DMS53 treated with DMSO at 0.1 percent for 48 hours (cell line): ENCODE results near the gene CYB5A.

Experiments used
- DNase-seq: peaks from one replicate; lab custom pipeline; 2025; ENCODE audit not compliant: unreplicated experiment; lab: John Stamatoyannopoulos, UW

CYB5A gene

GRCh38 chr18:74249181-74249968 lies 42.4 kb downstream of the CYB5A start:
- DNase-seq, result no peak

DNA sequence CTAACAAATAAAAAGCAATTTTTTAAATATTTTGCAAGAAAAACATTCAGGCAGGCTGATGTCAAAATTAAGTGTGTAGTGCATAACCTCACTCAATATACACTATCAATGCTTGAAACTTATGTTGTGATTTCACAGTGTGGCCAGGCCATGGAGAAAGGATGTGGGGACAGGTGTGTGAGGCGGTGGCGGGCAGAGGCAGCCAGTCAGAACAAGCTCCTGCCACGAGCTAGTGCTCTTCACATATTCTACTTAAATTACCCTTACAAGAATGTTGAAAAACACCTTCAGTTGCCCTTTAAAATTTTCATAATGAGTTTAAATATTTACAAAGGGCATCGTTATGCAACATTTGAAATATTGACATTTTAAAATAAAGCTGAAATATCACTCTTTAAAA lies 43.2 kb downstream of the CYB5A start:
- no peak for DNase-seq

DNA sequence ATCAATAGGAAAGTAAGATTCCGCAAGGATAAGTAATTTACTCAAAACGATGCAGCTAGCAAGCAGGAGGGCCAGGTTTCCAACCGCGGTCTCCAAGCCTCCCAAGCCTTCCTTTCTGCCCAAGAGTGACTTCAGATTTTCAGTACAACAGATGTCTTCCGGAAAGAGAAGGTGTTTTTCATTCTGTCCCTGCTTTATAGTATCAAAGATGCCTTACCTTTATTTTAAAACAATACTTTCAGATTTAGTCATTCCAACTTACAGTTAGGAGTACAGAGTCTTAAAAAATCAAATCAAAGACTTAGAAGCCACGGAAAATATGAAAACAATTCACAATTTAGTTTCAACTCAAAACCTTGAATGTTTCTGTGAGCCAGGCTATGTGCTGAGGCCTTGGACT lies 43.6 kb downstream of the CYB5A start:
- DNase-seq, result no peak

- DNase-seq, result no peak
Observed at GRCh38 chr18:74244554-74244953, 47.2 kb downstream of the CYB5A start.

DNA sequence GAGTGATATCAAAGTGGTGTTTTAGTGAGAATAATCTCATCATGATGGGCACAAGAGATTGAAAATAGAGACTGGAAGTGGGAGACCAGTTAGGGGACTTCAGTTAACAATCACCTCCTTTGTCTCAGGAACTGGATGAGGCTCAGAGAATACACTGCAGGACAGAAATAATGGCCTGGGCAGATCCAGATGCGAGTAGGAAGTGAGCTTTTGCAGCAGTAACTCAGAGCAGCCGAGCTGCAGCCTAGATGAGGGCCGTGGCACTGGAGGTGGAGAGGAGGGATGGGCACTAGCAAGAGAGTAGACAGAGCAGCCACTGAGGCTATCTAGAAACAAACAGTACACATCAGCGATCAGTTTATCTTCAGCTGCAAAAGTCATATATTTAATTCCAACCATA lies 48.6 kb downstream of the CYB5A start:
- no peak for DNase-seq

- no peak for DNase-seq
Observed at GRCh38 chr18:74242438-74243096, 49.2 kb downstream of the CYB5A start.

- no peak for DNase-seq
Observed at GRCh38 chr18:74241970-74242369, 49.8 kb downstream of the CYB5A start.

- no peak for DNase-seq
Observed at GRCh38 chr18:74241426-74241825, 50.3 kb downstream of the CYB5A start.

GRCh38 chr18:74239567-74239966 lies 52.2 kb downstream of the CYB5A start:
- DNase-seq, result no peak

GRCh38 chr18:74234326-74235171 lies 57.2 kb downstream of the CYB5A start:
- no peak for DNase-seq

DNA sequence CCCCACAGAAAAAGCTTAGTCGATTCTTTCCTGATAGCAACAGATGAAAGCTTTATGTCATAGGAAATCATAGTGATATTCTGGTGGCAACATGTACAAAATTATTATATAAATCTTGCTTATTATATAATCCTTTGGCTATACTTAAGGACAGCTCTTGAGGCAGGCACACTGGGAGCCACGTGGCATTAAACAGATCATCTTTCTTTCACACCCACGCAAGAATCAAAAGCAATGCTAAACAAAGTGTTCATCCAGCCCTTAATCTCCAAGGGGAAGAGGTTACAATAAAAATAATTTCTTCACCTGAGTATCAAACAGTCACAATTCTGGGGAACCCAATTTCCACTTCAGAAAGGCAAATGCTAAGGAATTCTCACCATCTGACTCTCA lies 57.8 kb downstream of the CYB5A start:
- DNase-seq, result no peak

DNA sequence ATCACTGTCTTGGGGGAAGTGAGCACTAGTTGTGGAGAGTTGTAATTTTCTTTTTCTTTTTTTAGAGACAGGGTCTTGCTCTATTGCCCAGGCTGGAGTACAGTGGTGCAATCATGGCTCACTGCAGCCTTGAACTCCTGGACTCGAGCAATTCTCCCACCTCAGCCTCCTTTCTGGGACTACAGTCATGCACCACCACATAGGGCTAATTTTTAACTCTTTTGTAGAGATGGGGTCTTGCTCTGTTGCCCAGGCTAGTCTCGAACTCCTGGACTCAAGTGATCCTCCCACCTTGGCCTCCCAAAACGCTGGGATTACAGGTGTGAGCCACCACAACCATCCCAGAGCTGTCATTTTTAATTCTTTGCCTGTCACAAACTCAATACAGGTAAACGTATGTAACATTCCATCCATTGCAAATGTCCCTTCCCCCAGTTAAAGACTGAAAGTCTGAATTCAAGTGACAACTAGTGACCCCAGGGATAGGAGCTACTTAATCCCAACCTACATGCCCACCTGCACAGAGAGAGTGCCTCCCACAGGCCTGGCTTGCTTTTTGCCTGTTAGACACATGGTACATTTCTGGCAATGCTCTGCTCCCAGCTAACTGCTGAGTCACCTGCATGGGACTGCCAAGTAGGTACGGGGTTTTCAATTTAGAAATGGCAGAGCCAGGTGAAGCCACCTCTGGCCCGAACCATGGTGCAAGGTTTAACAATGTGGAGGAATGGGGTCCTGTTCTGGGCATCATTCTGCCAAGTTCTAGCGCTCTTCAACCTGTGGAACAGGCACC lies 60.6 kb downstream of the CYB5A start:
- no peak for DNase-seq

DNA sequence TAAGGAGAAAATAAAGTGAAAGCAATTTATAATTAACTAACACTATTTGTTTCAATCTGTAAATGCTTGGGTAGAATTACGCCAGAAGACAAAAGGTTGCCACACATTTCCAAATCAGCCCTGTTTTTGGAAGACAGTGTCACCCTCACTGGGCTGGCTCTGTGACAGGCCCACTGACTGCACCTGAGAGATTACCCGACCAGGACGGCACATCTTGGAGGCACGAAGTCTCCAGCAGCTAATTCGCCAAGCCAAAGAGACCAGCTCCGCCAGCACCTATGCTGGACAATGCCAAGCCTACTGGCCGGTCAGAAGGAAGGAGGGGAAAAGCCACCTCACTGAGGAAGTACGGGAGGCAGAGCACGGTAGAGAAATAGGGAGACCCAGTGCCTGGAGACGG lies 61.9 kb downstream of the CYB5A start:
- DNase-seq, result no peak

DNA sequence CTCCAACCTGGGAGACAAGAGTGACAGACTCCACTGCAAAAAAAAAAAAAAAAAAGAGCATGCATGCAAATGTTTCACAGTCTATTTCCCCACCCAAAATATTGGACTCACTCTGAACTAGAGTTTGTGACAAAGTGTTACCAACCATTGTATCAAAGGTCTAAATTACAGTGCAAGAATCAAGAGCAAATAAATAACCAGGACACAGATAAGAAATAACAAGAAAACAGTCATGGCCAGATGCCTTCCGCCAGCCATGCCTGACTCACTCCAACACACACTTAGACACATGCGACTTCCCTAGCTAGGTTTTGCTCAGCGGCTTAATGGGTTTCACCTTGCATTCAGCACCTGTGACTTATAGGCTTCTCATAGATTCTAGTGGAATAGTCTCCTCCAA lies 62.8 kb downstream of the CYB5A start:
- no peak for DNase-seq

GRCh38 chr18:74228312-74228711 lies 63.5 kb downstream of the CYB5A start:
- DNase-seq, result no peak

DNA sequence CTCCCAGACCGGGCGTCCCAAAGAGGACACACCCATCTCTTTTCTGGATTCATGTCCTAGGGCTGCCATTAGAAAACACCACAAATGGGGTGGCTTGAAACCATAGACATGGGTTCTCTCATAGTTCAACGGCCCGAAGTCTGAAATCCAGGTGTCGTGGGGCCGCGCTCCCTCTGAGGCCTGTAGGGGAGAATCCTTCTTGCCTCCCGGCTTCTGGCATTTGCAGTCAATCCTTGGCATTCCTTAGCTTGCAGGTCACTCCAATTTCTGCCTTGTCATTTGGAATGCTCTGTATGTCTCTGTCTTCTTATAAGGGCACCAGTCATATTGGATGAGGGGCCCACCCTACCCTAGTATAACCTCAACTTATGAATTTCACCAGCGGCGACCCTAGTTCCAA lies 65.1 kb downstream of the CYB5A start:
- no peak for DNase-seq

DNA sequence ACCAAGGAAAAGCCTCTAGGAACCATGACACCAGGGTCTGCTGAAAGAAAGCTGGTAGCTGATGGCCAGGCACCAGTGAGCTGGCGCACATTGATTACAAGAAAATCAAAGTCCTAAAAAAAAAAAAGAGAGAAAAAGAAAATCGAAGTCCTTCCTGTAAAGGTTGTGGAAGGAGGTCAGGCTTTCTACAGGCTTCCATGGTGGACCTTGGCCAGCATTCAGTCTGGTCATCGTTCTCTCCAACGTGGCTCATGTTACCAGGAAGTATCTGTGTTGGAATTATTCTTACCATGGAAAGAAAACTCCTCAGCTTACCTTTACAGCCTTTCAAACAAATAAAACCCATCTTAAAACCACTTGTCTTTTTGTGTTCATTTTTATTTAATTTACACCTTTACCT lies 65.6 kb downstream of the CYB5A start:
- no peak for DNase-seq

DNA sequence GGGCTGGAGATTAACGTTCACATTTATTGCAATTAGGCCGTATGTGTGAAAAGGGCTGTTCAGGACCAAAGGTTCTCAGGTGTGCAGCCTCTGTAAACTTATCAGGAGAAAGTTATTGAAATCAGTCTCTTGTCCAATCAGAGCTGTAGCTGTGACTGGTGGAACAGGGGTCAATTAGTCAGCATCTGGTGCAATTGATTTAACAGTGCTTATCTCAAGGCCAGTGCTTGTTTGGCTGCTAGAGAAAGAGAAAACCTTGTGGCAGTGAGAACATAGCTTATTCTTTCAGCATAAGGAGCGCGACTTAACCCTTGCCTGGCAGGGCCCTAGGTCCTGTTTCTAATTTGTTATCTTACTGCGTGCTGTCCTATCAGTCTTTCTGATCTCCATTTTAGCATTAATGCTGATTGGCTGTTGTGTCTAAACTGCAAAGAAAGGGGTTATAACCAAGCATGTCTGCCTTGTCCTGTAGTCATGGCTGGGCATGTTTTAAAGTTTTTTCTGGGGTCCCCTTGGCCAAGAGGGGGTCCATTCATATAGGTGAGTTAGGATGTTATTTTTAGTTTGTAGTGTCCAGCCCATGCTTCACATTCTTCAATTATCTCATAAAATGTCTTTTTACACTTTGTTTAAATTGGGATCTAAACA lies 66.4 kb downstream of the CYB5A start:
- no peak for DNase-seq

DNA sequence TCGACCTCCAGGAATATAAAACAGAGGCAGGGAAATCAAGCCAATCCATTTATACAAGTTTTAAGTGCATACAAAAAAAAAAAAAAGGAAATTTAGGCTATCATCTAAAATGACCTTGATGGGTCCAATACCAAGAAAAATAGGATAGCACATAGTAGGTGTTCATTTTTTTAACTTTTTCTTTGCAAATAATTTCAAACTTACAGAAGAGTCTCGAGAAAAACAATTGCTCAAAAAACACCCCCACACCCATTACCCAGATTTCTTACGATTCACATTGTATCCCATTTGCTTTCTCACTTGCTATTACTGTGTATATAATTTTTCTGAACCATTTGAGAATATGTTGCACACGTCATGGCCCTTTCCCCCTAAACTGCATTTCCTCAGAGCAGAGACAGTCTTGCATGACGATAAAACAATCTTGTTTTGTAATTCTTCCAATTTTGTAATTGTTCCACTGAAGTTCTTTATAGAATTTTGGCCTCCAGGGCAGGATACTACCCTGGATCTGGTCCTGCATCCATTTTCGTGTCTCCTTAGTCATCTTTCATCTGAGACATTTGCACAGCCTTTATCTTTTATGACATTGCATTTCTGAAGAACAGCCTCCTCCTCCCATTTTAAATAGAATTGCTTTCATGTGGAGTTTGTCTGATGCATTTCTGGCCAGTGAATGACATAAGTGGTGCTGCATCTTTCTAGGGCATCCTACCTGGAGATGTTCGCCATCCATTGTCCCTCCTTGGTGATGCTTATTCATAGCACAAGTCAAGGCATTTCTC lies 68.9 kb downstream of the CYB5A start:
- no peak for DNase-seq

- no peak for DNase-seq
Observed at GRCh38 chr18:74221081-74221480, 70.7 kb downstream of the CYB5A start.
